Kidney epithelial cell (primary cell): Measurements from ENCODE around the gene TSPAN31. TPM values are rescaled to one million over a fixed set of nuclear protein-coding genes. Genes with fewer than 3 reads are reported as not detected.

Source experiments
- DNase-seq: peaks from one replicate; pipeline ENCODE4 v3.0.0-alpha.2; 2010; ENCODE audit warnings: low read depth
- H3K27me3 ChIP-seq: 2 replicates; pipeline ENCODE4 v1.6.0; 2011; ENCODE audit warnings: low read length; ENCODE audit not compliant: control insufficient read depth, insufficient read depth
- H3K36me3 ChIP-seq: 2 replicates; pipeline ENCODE4 v1.5.1; 2011; ENCODE audit warnings: low read length; ENCODE audit not compliant: control insufficient read depth, insufficient read depth
- H3K4me3 ChIP-seq: 2 replicates; pipeline ENCODE4 v1.5.1; 2011; ENCODE audit warnings: low read depth, mild to moderate bottlenecking, control low read depth, low read length
- CTCF ChIP-seq: IDR thresholded peaks from 2 replicates; pipeline ENCODE4 v1.5.1; 2011; ENCODE audit warnings: mild to moderate bottlenecking, moderate library complexity, low read length, control low read depth, inconsistent platforms; ENCODE audit not compliant: insufficient read depth, poor library complexity, severe bottlenecking
- total RNA-seq: library from RNA; depleted of rRNA; stranded (reverse); fragments of >200 nt; gene quantifications from 2 replicates; pipeline ENCODE4 v1.2.3, GENCODE V29; 2015

Gene TSPAN31
- 39.6 and 77.1 TPM in 2 replicates for total RNA-seq

- DNase-seq, result peak; percentile 95
- no peak for TF ChIP-seq CTCF
- H3K36me3 ChIP-seq, result peaks cover 2% of the 10 kb centered on the region
- peak within 1 kb of the TSS; percentile 86 for H3K4me3 ChIP-seq
- H3K27me3 ChIP-seq, result peaks cover 22% of the 10 kb centered on the region
Observed at GRCh38 chr12:57744777-57745484, at the start of gene TSPAN31. TSS of gene TSPAN31 (plus strand) at chr12:57745039. CDS start at chr12:57745155, 116 bp downstream.

- H3K36me3 ChIP-seq, result peaks cover 2% of the 10 kb centered on the region
- DNase-seq, result no peak
- H3K27me3 ChIP-seq, result no peaks in the 10 kb centered on the region
- no peak for TF ChIP-seq CTCF
- H3K4me3 ChIP-seq, result no peak overlapping the region
Observed at GRCh38 chr12:57695770-57696432, 48.9 kb upstream of the TSPAN31 start.

- no peak for TF ChIP-seq CTCF
- no peak overlapping the region for H3K4me3 ChIP-seq
Observed at GRCh38 chr12:57697076-57697475, 47.8 kb upstream of the TSPAN31 start.

GRCh38 chr12:57698414-57698813, 46.4 kb upstream of the TSPAN31 start:
- Histone ChIP-seq H3K27me3 (no peaks in the 10 kb centered on the region), H3K4me3 (no peak overlapping the region), H3K36me3 (peaks cover 2% of the 10 kb centered on the region)
- TF ChIP-seq CTCF, result no peak
- no peak for DNase-seq

More at GRCh38 chr12:57697076-57697475, 47.8 kb upstream of the TSPAN31 start:
- Histone ChIP-seq H3K36me3 (peaks cover 2% of the 10 kb centered on the region), H3K27me3 (no peaks in the 10 kb centered on the region)
- DNase-seq, result no peak

- Histone ChIP-seq H3K36me3 (peaks cover 2% of the 10 kb centered on the region), H3K4me3 (no peak overlapping the region), H3K27me3 (no peaks in the 10 kb centered on the region)
- TF ChIP-seq CTCF, result no peak
- DNase-seq, result no peak
Observed at GRCh38 chr12:57700317-57700716, 44.5 kb upstream of the TSPAN31 start.
